Neural crest cell (in vitro differentiated cells): Measurements from ENCODE around the gene GKN2. TPM values are rescaled to one million over a fixed set of nuclear protein-coding genes. Genes with fewer than 3 reads are reported as not detected.

Source experiments
- DNase-seq: peaks from one replicate; pipeline ENCODE4 v3.0.0; 2021; ENCODE audit warnings: low read depth, mixed read lengths, low spot score
- H3K27ac Mint-ChIP-seq: one replicate; pipeline ENCODE4 v1.8.0; 2021; ENCODE audit warnings: mild to moderate bottlenecking, mixed read lengths; ENCODE audit not compliant: unreplicated experiment
- H3K27me3 Mint-ChIP-seq: 2 replicates; pipeline ENCODE4 v1.8.0; 2021; ENCODE audit warnings: low read depth, mild to moderate bottlenecking, mixed read lengths
- H3K36me3 Mint-ChIP-seq: 2 replicates; pipeline ENCODE4 v1.8.0; 2021; ENCODE audit warnings: low read depth, mild to moderate bottlenecking, mixed read lengths
- H3K4me1 Mint-ChIP-seq: 2 replicates; pipeline ENCODE4 v1.8.0; 2021; ENCODE audit warnings: mixed read lengths
- H3K4me3 Mint-ChIP-seq: one replicate; pipeline ENCODE4 v1.8.0; 2021; ENCODE audit warnings: mild to moderate bottlenecking, mixed read lengths
- H3K9me3 Mint-ChIP-seq: 2 replicates; pipeline ENCODE4 v1.8.0; 2021; ENCODE audit warnings: mixed read lengths
- CTCF ChIP-seq: fragments of 200-600 bp; sonication (generic); conservative IDR thresholded peaks from 2 replicates; pipeline ENCODE4 v1.5.0; 2021; ENCODE audit warnings: antibody characterized with exemption, mild to moderate bottlenecking
- total RNA-seq: library from RNA; stranded (reverse); gene quantifications from 2 replicates; pipeline ENCODE4 v1.2.1, GENCODE V29; 2021

The GKN2 gene
- total RNA-seq, 1 donor from 2014 or later: not detected

GRCh38 chr2:68978098-68978497, 25.4 kb upstream of the GKN2 start:
- no peak overlapping the region for H3K27ac Mint-ChIP-seq
- no peaks in the 10 kb centered on the region for H3K36me3 Mint-ChIP-seq
- H3K4me3 Mint-ChIP-seq: no peak overlapping the region
- no peak for DNase-seq
- no peak for TF ChIP-seq CTCF
- peaks cover 4% of the 10 kb centered on the region for H3K4me1 Mint-ChIP-seq
- H3K27me3 Mint-ChIP-seq: peaks cover 23% of the 10 kb centered on the region
- no peaks in the 10 kb centered on the region for H3K9me3 Mint-ChIP-seq

- no peak overlapping the region for H3K27ac Mint-ChIP-seq
- no peak overlapping the region for H3K4me3 Mint-ChIP-seq
- no peaks in the 10 kb centered on the region for H3K36me3 Mint-ChIP-seq
- peaks cover 4% of the 10 kb centered on the region for H3K4me1 Mint-ChIP-seq
- H3K9me3 Mint-ChIP-seq: no peaks in the 10 kb centered on the region
- TF ChIP-seq CTCF: no peak
- no peak for DNase-seq
- peaks cover 23% of the 10 kb centered on the region for H3K27me3 Mint-ChIP-seq
These were observed 24.8 kb upstream of the GKN2 start for GRCh38 chr2:68977453-68977852.

- Mint-ChIP-seq H3K36me3 (no peaks in the 10 kb centered on the region), H3K27ac (no peak overlapping the region), H3K9me3 (no peaks in the 10 kb centered on the region), H3K4me1 (peaks cover 4% of the 10 kb centered on the region), H3K27me3 (peaks cover 21% of the 10 kb centered on the region), H3K4me3 (no peak overlapping the region)
- TF ChIP-seq CTCF: no peak
- DNase-seq: no peak
These were observed 23.2 kb upstream of the GKN2 start for GRCh38 chr2:68975844-68976243.

- H3K27ac Mint-ChIP-seq: no peak overlapping the region
- no peaks in the 10 kb centered on the region for H3K9me3 Mint-ChIP-seq
- peaks cover 21% of the 10 kb centered on the region for H3K27me3 Mint-ChIP-seq
- no peak overlapping the region for H3K4me3 Mint-ChIP-seq
- H3K36me3 Mint-ChIP-seq: no peaks in the 10 kb centered on the region
- H3K4me1 Mint-ChIP-seq: peaks cover 4% of the 10 kb centered on the region
- DNase-seq: no peak
- no peak for TF ChIP-seq CTCF
These were observed 22.4 kb upstream of the GKN2 start for GRCh38 chr2:68974946-68975665.

GRCh38 chr2:68974251-68974650, 21.6 kb upstream of the GKN2 start, which contains the start of gene GKN1:
Gene GKN1 (plus strand): TSS chr2:68974636. CDS start chr2:68974678, 42 bp downstream.
- no peak within 1 kb of the TSS for H3K27ac Mint-ChIP-seq
- no peaks in the 10 kb centered on the region for H3K36me3 Mint-ChIP-seq
- peaks cover 17% of the 10 kb centered on the region for H3K27me3 Mint-ChIP-seq
- TF ChIP-seq CTCF: no peak
- H3K9me3 Mint-ChIP-seq: no peaks in the 10 kb centered on the region
- no peak within 1 kb of the TSS for H3K4me3 Mint-ChIP-seq
- H3K4me1 Mint-ChIP-seq: peaks cover 7% of the 10 kb centered on the region
- no peak for DNase-seq
